HG03354 (cell line): Measurements from ENCODE around the gene GALP.
"Not testable (repeated sequence)": the region's sequence is repeated elsewhere in the genome, so short reads cannot be mapped to it uniquely, and the experiment has no call there.

Experiments
- ATAC-seq: cut with Tn5 transposase; IDR thresholded peaks from one replicate; pipeline ENCODE4 v1.9.1; 2021; ENCODE audit warnings: mild to moderate bottlenecking; ENCODE audit not compliant: unreplicated experiment, poor library complexity, severe bottlenecking

Gene GALP

GRCh38 chr19:56146904-56147303 lies 28.9 kb upstream of the GALP start:
- no peak for ATAC-seq

GRCh38 chr19:56147307-56147706 lies 28.5 kb upstream of the GALP start:
- no peak for ATAC-seq

- ATAC-seq = no peak
Observed at GRCh38 chr19:56148096-56148495, 27.7 kb upstream of the GALP start.

GRCh38 chr19:56148955-56149655 lies 26.7 kb upstream of the GALP start:
- not testable (repeated sequence) for ATAC-seq

GRCh38 chr19:56149656-56150038 lies 26.2 kb upstream of the GALP start:
- no peak for ATAC-seq

GRCh38 chr19:56150358-56150757 lies 25.4 kb upstream of the GALP start:
- no peak for ATAC-seq

GRCh38 chr19:56152644-56153043 lies 23.2 kb upstream of the GALP start:
- no peak for ATAC-seq

- no peak for ATAC-seq
Observed at GRCh38 chr19:56153507-56153906, 22.3 kb upstream of the GALP start.

- ATAC-seq = no peak
Observed at GRCh38 chr19:56155124-56155687, 20.6 kb upstream of the GALP start.

GRCh38 chr19:56156768-56157167 lies 19.0 kb upstream of the GALP start:
- no peak for ATAC-seq

GRCh38 chr19:56158170-56158757 lies 17.5 kb upstream of the GALP start:
- no peak for ATAC-seq

GRCh38 chr19:56159009-56159559 lies 16.7 kb upstream of the GALP start:
- no peak for ATAC-seq

- ATAC-seq = no peak
Observed at GRCh38 chr19:56159622-56160271, 16.1 kb upstream of the GALP start.

- ATAC-seq = no peak
Observed at GRCh38 chr19:56161534-56161933, 14.3 kb upstream of the GALP start.

- no peak for ATAC-seq
Observed at GRCh38 chr19:56162258-56162657, 13.6 kb upstream of the GALP start.

GRCh38 chr19:56163097-56163496 lies 12.7 kb upstream of the GALP start:
- ATAC-seq = no peak

GRCh38 chr19:56167064-56167578 lies 8.7 kb upstream of the GALP start:
- ATAC-seq = no peak

GRCh38 chr19:56170261-56170660 lies 5.5 kb upstream of the GALP start:
- no peak for ATAC-seq

GRCh38 chr19:56174086-56174485 lies 1.7 kb upstream of the GALP start:
- ATAC-seq = no peak

- no peak for ATAC-seq
Observed at GRCh38 chr19:56174550-56174949, 1.3 kb upstream of the GALP start.
